Adrenal gland (tissue), 12 donors: ENCODE measurements around the gene ST3GAL3. TPM values are rescaled to one million over a fixed set of nuclear protein-coding genes. Genes with fewer than 3 reads are reported as not detected.

ENCODE experiments used
- DNase-seq, 7 donors: peaks; one replicate each; pipeline ENCODE4 v3.0.0-alpha.2; 2019 to 2020
- H3K27ac ChIP-seq, 5 donors: fragments of 200-600 bp; sonication (generic) in 4 of 5; 1 replicate in 3 of 5; 2 replicates in 2 of 5; pipeline versions ENCODE4 v1.5.1 to v1.8.0; 2016 to 2020; ENCODE audit warnings: mild to moderate bottlenecking in 1 of 5
- H3K27me3 ChIP-seq: fragments of 200-600 bp; 2 replicates; pipeline ENCODE4 v1.8.0; 2021
- H3K36me3 ChIP-seq, 2 donors: fragments of 200-600 bp; replicated peaks in 1 of 2; 1 replicate in 1 of 2; 2 replicates in 1 of 2; pipeline versions ENCODE4 v1.5.1 to v1.8.0; 2018 to 2022
- H3K4me1 ChIP-seq, 2 donors: fragments of 200-600 bp; replicated peaks in 1 of 2; 1 replicate in 1 of 2; 2 replicates in 1 of 2; pipeline versions ENCODE4 v1.5.1 to v1.8.0; 2018 to 2021
- H3K4me3 ChIP-seq, 4 donors: fragments of 200-600 bp; sonication (generic) in 3 of 4; one replicate each; pipeline ENCODE4 v1.5.1; 2016 to 2018
- H3K9me3 ChIP-seq, 3 donors: fragments of 200-600 bp; sonication (generic) in 1 of 3; replicated peaks in 1 of 3; 1 replicate in 2 of 3; 2 replicates in 1 of 3; pipeline versions ENCODE4 v1.5.1 to v1.8.0; 2016 to 2021
- POLR2A ChIP-seq, 2 donors: fragments of 450-650 bp; IDR thresholded peaks; one replicate each; pipeline ENCODE4 v1.6.1; 2017; ENCODE audit warnings: antibody characterized with exemption in 2 of 2, mild to moderate bottlenecking in 2 of 2, moderate library complexity in 1 of 2
- WGBS, 4 donors: extraction: QIAGEN DNeasy Blood & Tissue Kit in 2 of 4; methylation state at CpG; one replicate each; pipeline versions ENCODE4 v1.1.5 to v1.1.7; 2013 to 2017; 5-methylcytosine and 5-hydroxymethylcytosine counted together
- intact Hi-C, 2 donors: fragments of 100-400 bp; cut with DNase I; formaldehyde crosslinking; loops; one replicate each; pipeline versions ENCODE4 v1.14.1 to v1.15.0; 2022 to 2023
- polyA plus RNA-seq, 3 donors: library from polyadenylated mRNA; stranded (reverse); fragments of 200-250 nt in 2 of 3; fragments of 350-450 nt in 1 of 3; fragmentation: Illumina TruSeq in 1 of 3; extraction: RNeasy Lipid Tissue Mini Kit (QIAGEN cat#74804) in 1 of 3; gene quantifications; one replicate each; pipeline ENCODE4 v1.2.3, GENCODE V29; 2013 to 2014
- total RNA-seq, 9 donors: library from RNA; depleted of rRNA in 4 of 9; stranded (reverse); fragments of >200 nt in 4 of 9; fragments of 120-200 nt in 1 of 9; fragmentation: NEBNext Ultra II Directional in 1 of 9; extraction: Animal tissue kit (Norgen Biotek cat#: 25700) in 1 of 9; gene quantifications; one replicate each; pipeline versions ENCODE4 v1.1.0 to v1.2.4, GENCODE V29; 2013 to 2023
- TF ChIP-seq, protein P1 (sequence below), 6 experiments: fragments of 450-650 bp in 4 of 6; fragments of 200-600 bp in 2 of 6; sonication (generic) in 1 of 6; IDR thresholded peaks; 1 replicate in 5 of 6; 2 replicates in 1 of 6; pipeline versions ENCODE4 v1.5.1 to v1.8.0; 2016 to 2021; ENCODE audit warnings: antibody characterized with exemption in 6 of 6, mild to moderate bottlenecking in 2 of 6, moderate library complexity in 1 of 6
- donor health status: healthy with polysubstance abuse.
- donor health status: Bipolar disorder and iron deficiency.
- donor health status: DM: yes; HTN: yes; CAD: no.
- donor health status: DM: no; HTN: no; CAD: no.
- donor health status: DM: no; HTN: no; CAD: no.
- donor health status: DM: yes; HTN: yes; CAD: no.

ST3GAL3 gene
- total and polyA plus RNA-seq, 12 donors: 15.6 to 47.5 (median 27.7) TPM

- WGBS, 4 donors: 92 to 100% (median 94%) methylated on average over 1 of the region's 1 CpG
- no peaks in the 10 kb centered on the region for H3K36me3 ChIP-seq
- H3K9me3 ChIP-seq: no peaks in the 10 kb centered on the region
- H3K4me1 ChIP-seq: peaks cover 0 to 4% of the 10 kb centered on the region in 2 donors
- no peak overlapping the region for H3K4me3 ChIP-seq
- intact Hi-C loops: loop anchor here in 1 of 2 donors (10.0 kb wide), 1 partner anchor 296 kb away; no protein-coding TSS in a partner anchor
- TF ChIP-seq POLR2A (IDR thresholded peaks at IDR 0.05): no peak
- TF ChIP-seq, protein P1, sequence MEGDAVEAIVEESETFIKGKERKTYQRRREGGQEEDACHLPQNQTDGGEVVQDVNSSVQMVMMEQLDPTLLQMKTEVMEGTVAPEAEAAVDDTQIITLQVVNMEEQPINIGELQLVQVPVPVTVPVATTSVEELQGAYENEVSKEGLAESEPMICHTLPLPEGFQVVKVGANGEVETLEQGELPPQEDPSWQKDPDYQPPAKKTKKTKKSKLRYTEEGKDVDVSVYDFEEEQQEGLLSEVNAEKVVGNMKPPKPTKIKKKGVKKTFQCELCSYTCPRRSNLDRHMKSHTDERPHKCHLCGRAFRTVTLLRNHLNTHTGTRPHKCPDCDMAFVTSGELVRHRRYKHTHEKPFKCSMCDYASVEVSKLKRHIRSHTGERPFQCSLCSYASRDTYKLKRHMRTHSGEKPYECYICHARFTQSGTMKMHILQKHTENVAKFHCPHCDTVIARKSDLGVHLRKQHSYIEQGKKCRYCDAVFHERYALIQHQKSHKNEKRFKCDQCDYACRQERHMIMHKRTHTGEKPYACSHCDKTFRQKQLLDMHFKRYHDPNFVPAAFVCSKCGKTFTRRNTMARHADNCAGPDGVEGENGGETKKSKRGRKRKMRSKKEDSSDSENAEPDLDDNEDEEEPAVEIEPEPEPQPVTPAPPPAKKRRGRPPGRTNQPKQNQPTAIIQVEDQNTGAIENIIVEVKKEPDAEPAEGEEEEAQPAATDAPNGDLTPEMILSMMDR (IDR thresholded peaks at IDR 0.05): no peak
- no peaks in the 10 kb centered on the region for H3K27me3 ChIP-seq
- H3K27ac ChIP-seq: no peak overlapping the region
- no peak for DNase-seq
These were observed 203.0 kb downstream of the ST3GAL3 start for GRCh38 chr1:43910343-43910742.

- H3K27ac ChIP-seq: peak overlapping the region in 1 of 5 donors; percentile 11
- WGBS, 4 donors: 53 to 78% (median 66%) methylated on average over 2 of the region's 2 CpGs
- intact Hi-C loops: loop anchor here in 1 of 2 donors (10.0 kb wide), 1 partner anchor 298 kb away; no protein-coding TSS in a partner anchor
- DNase-seq: peak in 1 of 7 donors; percentile 32
- H3K4me1 ChIP-seq: peaks cover 0 to 4% of the 10 kb centered on the region in 2 donors
- H3K4me3 ChIP-seq: no peak overlapping the region
- no peaks in the 10 kb centered on the region for H3K36me3 ChIP-seq
- H3K27me3 ChIP-seq: no peaks in the 10 kb centered on the region
- no peaks in the 10 kb centered on the region for H3K9me3 ChIP-seq
- TF ChIP-seq, protein P1 (IDR thresholded peaks at IDR 0.05): no peak
- no peak for TF ChIP-seq POLR2A (IDR thresholded peaks at IDR 0.05)
These were observed 205.3 kb downstream of the ST3GAL3 start for GRCh38 chr1:43912607-43913006.

GRCh38 chr1:43913051-43913501 lies 205.7 kb downstream of the ST3GAL3 start:
- H3K9me3 ChIP-seq: no peaks in the 10 kb centered on the region
- no peak overlapping the region for H3K4me3 ChIP-seq
- H3K27ac ChIP-seq: no peak overlapping the region
- H3K4me1 ChIP-seq: peaks cover 0 to 4% of the 10 kb centered on the region in 2 donors
- no peaks in the 10 kb centered on the region for H3K36me3 ChIP-seq
- no peaks in the 10 kb centered on the region for H3K27me3 ChIP-seq
- 79 to 82% (median 80%) methylated on average over 5 to 7 of the region's 7 CpGs for WGBS, 4 donors
- intact Hi-C loops: loop anchor here in 1 of 2 donors (10.0 kb wide), 1 partner anchor 298 kb away; no protein-coding TSS in a partner anchor
- DNase-seq: no peak
- TF ChIP-seq, protein P1 (IDR thresholded peaks at IDR 0.05): no peak
- TF ChIP-seq POLR2A (IDR thresholded peaks at IDR 0.05): no peak

- H3K4me3 ChIP-seq: no peak overlapping the region
- peaks cover 0 to 4% of the 10 kb centered on the region in 2 donors for H3K4me1 ChIP-seq
- WGBS, 4 donors: 84 to 90% (median 85%) methylated on average over 14 to 18 of the region's 18 CpGs
- no peak for TF ChIP-seq POLR2A (IDR thresholded peaks at IDR 0.05)
- TF ChIP-seq, protein P1 (IDR thresholded peaks at IDR 0.05): no peak
- H3K36me3 ChIP-seq: no peaks in the 10 kb centered on the region
- H3K9me3 ChIP-seq: no peaks in the 10 kb centered on the region
- H3K27ac ChIP-seq: no peak overlapping the region
- no peaks in the 10 kb centered on the region for H3K27me3 ChIP-seq
- intact Hi-C loops: loop anchor here in 1 of 2 donors (10.0 kb wide), 1 partner anchor 299 kb away; no protein-coding TSS in a partner anchor
- DNase-seq: no peak
These were observed 206.5 kb downstream of the ST3GAL3 start for GRCh38 chr1:43913666-43914360.
